22Rv1 (cell line): ENCODE results near the gene MAP2K3.

Experiments
- H3K27ac ChIP-seq: fragments of 450-650 bp; 2 replicates; pipeline ENCODE4 v1.5.1; 2017
- ZFX ChIP-seq: fragments of 450-650 bp; IDR thresholded peaks from 2 replicates; pipeline ENCODE4 v1.6.1; 2017; ENCODE audit warnings: antibody characterized with exemption, borderline replicate concordance
- TF ChIP-seq, protein P1 (sequence below): fragments of 450-650 bp; IDR thresholded peaks from 2 replicates; pipeline ENCODE4 v1.5.1; 2017; ENCODE audit warnings: mild to moderate bottlenecking

MAP2K3 gene

GRCh38 chr17:21249086-21249795 lies 35.3 kb upstream of the MAP2K3 start:
- no peak overlapping the region for H3K27ac ChIP-seq
- TF ChIP-seq, protein P1, sequence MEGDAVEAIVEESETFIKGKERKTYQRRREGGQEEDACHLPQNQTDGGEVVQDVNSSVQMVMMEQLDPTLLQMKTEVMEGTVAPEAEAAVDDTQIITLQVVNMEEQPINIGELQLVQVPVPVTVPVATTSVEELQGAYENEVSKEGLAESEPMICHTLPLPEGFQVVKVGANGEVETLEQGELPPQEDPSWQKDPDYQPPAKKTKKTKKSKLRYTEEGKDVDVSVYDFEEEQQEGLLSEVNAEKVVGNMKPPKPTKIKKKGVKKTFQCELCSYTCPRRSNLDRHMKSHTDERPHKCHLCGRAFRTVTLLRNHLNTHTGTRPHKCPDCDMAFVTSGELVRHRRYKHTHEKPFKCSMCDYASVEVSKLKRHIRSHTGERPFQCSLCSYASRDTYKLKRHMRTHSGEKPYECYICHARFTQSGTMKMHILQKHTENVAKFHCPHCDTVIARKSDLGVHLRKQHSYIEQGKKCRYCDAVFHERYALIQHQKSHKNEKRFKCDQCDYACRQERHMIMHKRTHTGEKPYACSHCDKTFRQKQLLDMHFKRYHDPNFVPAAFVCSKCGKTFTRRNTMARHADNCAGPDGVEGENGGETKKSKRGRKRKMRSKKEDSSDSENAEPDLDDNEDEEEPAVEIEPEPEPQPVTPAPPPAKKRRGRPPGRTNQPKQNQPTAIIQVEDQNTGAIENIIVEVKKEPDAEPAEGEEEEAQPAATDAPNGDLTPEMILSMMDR: no peak

- TF ChIP-seq ZFX: no peak
- TF ChIP-seq, protein P1: no peak
- H3K27ac ChIP-seq: no peak overlapping the region
Measured at GRCh38 chr17:21249920-21250703, 34.4 kb upstream of the MAP2K3 start.

GRCh38 chr17:21250854-21251253 lies 33.7 kb upstream of the MAP2K3 start:
- H3K27ac ChIP-seq: no peak overlapping the region
- TF ChIP-seq, protein P1: no peak
- no peak for TF ChIP-seq ZFX

GRCh38 chr17:21251337-21252010 lies 33.0 kb upstream of the MAP2K3 start:
- no peak for TF ChIP-seq ZFX
- TF ChIP-seq, protein P1: no peak
- H3K27ac ChIP-seq: no peak overlapping the region

GRCh38 chr17:21252289-21252795 lies 32.2 kb upstream of the MAP2K3 start:
- H3K27ac ChIP-seq: no peak overlapping the region
- TF ChIP-seq, protein P1: no peak
- TF ChIP-seq ZFX: no peak

- TF ChIP-seq ZFX: no peak
- TF ChIP-seq, protein P1: 0 out of 2 replicates have a peak, but pooled peaks have one; percentile 23
- no peak within 1 kb of the TSS for H3K27ac ChIP-seq
Measured at GRCh38 chr17:21252796-21253645, 31.5 kb upstream of the MAP2K3 start, which contains the start of gene NATD1. Gene NATD1, minus strand, starts transcription at chr17:21253410. Its CDS starts 146 bp downstream, at chr17:21253264.
